Panc1 (cell line): ENCODE measurements around the gene CUL4A.

Experiments
- POLR2AphosphoS5 ChIP-seq: IDR thresholded peaks from 2 replicates; pipeline ENCODE4 v1.6.1; 2012; ENCODE audit warnings: mild to moderate bottlenecking, low read depth, low read length, moderate library complexity
- SIN3A ChIP-seq: IDR thresholded peaks from 2 replicates; pipeline ENCODE4 v1.6.1; 2012; ENCODE audit warnings: low read depth, mild to moderate bottlenecking, low read length, moderate library complexity, borderline replicate concordance; ENCODE audit not compliant: insufficient read depth
- TCF7L2 ChIP-seq: IDR thresholded peaks from 2 replicates; pipeline ENCODE4 v1.6.1; 2011; ENCODE audit warnings: mild to moderate bottlenecking, low read depth, low read length, inconsistent platforms
- TF ChIP-seq, protein P1 (sequence below): fragments of 450-650 bp; IDR thresholded peaks from 2 replicates; pipeline ENCODE4 v1.5.1; 2017; ENCODE audit warnings: mild to moderate bottlenecking
- TF ChIP-seq, protein P2 (sequence below), 2 experiments: IDR thresholded peaks; 2 replicates each; pipeline ENCODE4 v1.6.1; 2011 to 2012; ENCODE audit warnings: low read depth in 2 of 2, control low read depth in 1 of 2, low read length in 1 of 2, mild to moderate bottlenecking in 1 of 2, moderate library complexity in 1 of 2; ENCODE audit not compliant: insufficient read depth in 1 of 2

DNA sequence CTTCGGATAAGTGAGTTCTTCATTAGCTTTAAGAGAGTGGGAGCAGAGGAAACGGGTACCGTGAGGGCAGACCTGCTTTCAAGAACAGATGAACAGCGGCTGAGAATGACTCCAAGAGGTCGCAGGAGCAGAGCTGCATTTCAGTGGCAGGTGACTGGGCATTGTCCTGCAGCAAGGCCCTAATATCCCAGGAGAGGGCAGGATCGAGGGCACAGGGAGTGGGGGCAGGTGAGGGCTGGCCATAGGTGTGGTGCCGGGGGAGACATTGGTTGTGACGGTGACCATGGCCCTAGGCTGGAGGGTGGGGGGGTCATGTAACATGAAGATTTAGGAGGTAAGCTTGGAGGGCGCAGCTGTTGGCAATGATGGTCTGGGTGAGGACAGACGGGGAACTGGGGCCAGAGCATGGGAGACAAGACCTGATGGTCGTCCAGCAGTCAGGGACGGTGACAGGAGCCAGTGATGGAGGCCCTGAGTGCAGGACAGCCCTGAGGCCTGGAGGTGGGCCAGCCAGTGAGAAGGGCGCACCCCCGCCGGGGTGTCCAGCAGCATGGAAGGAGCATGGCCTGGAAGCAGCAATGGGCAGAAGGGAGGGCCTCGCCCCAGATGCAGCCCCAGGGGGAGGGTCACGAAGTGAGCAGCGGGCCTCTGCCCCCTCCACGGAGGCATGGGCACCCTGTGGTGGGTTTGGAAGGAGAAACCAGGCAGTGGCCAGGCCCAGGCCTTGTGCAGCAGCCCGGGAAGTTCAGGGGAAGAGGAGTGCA is 58.4 kb downstream of the CUL4A start:
- TF ChIP-seq, protein P1, sequence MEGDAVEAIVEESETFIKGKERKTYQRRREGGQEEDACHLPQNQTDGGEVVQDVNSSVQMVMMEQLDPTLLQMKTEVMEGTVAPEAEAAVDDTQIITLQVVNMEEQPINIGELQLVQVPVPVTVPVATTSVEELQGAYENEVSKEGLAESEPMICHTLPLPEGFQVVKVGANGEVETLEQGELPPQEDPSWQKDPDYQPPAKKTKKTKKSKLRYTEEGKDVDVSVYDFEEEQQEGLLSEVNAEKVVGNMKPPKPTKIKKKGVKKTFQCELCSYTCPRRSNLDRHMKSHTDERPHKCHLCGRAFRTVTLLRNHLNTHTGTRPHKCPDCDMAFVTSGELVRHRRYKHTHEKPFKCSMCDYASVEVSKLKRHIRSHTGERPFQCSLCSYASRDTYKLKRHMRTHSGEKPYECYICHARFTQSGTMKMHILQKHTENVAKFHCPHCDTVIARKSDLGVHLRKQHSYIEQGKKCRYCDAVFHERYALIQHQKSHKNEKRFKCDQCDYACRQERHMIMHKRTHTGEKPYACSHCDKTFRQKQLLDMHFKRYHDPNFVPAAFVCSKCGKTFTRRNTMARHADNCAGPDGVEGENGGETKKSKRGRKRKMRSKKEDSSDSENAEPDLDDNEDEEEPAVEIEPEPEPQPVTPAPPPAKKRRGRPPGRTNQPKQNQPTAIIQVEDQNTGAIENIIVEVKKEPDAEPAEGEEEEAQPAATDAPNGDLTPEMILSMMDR, result no peak
- TF ChIP-seq POLR2AphosphoS5, result no peak
- TF ChIP-seq, protein P2, sequence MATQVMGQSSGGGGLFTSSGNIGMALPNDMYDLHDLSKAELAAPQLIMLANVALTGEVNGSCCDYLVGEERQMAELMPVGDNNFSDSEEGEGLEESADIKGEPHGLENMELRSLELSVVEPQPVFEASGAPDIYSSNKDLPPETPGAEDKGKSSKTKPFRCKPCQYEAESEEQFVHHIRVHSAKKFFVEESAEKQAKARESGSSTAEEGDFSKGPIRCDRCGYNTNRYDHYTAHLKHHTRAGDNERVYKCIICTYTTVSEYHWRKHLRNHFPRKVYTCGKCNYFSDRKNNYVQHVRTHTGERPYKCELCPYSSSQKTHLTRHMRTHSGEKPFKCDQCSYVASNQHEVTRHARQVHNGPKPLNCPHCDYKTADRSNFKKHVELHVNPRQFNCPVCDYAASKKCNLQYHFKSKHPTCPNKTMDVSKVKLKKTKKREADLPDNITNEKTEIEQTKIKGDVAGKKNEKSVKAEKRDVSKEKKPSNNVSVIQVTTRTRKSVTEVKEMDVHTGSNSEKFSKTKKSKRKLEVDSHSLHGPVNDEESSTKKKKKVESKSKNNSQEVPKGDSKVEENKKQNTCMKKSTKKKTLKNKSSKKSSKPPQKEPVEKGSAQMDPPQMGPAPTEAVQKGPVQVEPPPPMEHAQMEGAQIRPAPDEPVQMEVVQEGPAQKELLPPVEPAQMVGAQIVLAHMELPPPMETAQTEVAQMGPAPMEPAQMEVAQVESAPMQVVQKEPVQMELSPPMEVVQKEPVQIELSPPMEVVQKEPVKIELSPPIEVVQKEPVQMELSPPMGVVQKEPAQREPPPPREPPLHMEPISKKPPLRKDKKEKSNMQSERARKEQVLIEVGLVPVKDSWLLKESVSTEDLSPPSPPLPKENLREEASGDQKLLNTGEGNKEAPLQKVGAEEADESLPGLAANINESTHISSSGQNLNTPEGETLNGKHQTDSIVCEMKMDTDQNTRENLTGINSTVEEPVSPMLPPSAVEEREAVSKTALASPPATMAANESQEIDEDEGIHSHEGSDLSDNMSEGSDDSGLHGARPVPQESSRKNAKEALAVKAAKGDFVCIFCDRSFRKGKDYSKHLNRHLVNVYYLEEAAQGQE (IDR thresholded peaks at IDR 0.05; ENCODE audit: insufficient read depth in 1 of 2, low read depth in 2 of 2, low read length in 1 of 2), result no peak
- TF ChIP-seq SIN3A, result no peak
- no peak for TF ChIP-seq TCF7L2
